ENCODE data around the gene PLEKHH3.
A peak's percentile ranks its signal among the peaks of the same experiment; 100 is the strongest.

Gene PLEKHH3

GRCh38 chr17:42676424-42677011 lies at the start of gene PLEKHH3:
Gene PLEKHH3, minus strand, starts transcription at chr17:42676994. Its CDS starts 431 bp downstream, at chr17:42676563.
- DNase-seq, result no peak

- no peak for DNase-seq
Measured at GRCh38 chr17:42725143-42725542, 48.3 kb upstream of the PLEKHH3 start.

GRCh38 chr17:42723636-42724035 lies 46.8 kb upstream of the PLEKHH3 start:
- no peak for DNase-seq

GRCh38 chr17:42720996-42721583 lies 44.3 kb upstream of the PLEKHH3 start:
- DNase-seq, result peak; percentile 51

- DNase-seq, result no peak
Measured at GRCh38 chr17:42709561-42709960, 32.8 kb upstream of the PLEKHH3 start.

- DNase-seq, result no peak
Measured at GRCh38 chr17:42708588-42708987, 31.8 kb upstream of the PLEKHH3 start.

GRCh38 chr17:42706732-42707131 lies 29.9 kb upstream of the PLEKHH3 start:
- DNase-seq, result no peak

GRCh38 chr17:42704837-42705494 lies 28.2 kb upstream of the PLEKHH3 start:
- no peak for DNase-seq

- DNase-seq, result no peak
Measured at GRCh38 chr17:42704490-42704836, 27.7 kb upstream of the PLEKHH3 start.

- DNase-seq, result no peak
Measured at GRCh38 chr17:42702446-42702845, 25.7 kb upstream of the PLEKHH3 start.

GRCh38 chr17:42700586-42701289 lies 23.9 kb upstream of the PLEKHH3 start:
- no peak for DNase-seq

GRCh38 chr17:42699415-42699740 lies 22.6 kb upstream of the PLEKHH3 start:
- no peak for DNase-seq

- DNase-seq, result no peak
Measured at GRCh38 chr17:42698736-42699414, 22.1 kb upstream of the PLEKHH3 start.

- no peak for DNase-seq
Measured at GRCh38 chr17:42697108-42697811, 20.5 kb upstream of the PLEKHH3 start.

GRCh38 chr17:42695500-42695899 lies 18.7 kb upstream of the PLEKHH3 start:
- DNase-seq, result no peak

- DNase-seq, result no peak
Measured at GRCh38 chr17:42694524-42694923, 17.7 kb upstream of the PLEKHH3 start.

GRCh38 chr17:42692489-42692888 lies 15.7 kb upstream of the PLEKHH3 start:
- no peak for DNase-seq

GRCh38 chr17:42691021-42691545 lies 14.3 kb upstream of the PLEKHH3 start:
- DNase-seq, result no peak

GRCh38 chr17:42690596-42690995 lies 13.8 kb upstream of the PLEKHH3 start:
- DNase-seq, result no peak

- no peak for DNase-seq
Measured at GRCh38 chr17:42687707-42688320, 11.0 kb upstream of the PLEKHH3 start.

GRCh38 chr17:42686520-42687128 lies 9.8 kb upstream of the PLEKHH3 start:
- no peak for DNase-seq

GRCh38 chr17:42685831-42686230 lies 9.0 kb upstream of the PLEKHH3 start:
- DNase-seq, result no peak

Data from DMS153 (cell line).